Measurements from ENCODE around the gene GALNT2.
A peak's percentile ranks its signal among the peaks of the same experiment; 100 is the strongest.

Gene GALNT2

DNA sequence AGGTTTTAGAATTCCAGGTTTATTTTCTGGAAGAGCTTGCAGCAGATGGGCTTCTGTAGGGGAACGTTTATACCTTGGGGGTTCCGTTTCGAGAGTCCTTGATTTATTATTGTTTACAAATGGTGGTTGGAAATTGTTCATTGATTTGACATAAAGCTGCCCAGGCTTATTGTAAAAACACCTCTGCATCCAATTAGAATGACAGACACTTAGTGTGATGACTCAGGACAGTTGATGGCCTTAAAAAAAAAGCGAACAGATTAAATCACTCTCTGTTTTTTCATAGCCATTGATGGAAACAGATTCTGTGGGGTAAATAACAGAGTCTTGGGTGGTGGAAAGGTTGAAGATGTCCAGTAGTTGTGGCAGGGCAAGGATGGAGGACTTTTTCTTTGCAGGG lies 35.4 kb downstream of the GALNT2 start:
- Histone ChIP-seq H3K27ac (replicated peaks) (no peak overlapping the region), H3K4me3 (replicated peaks; ENCODE audit: insufficient read depth, low read length) (no peak overlapping the region), H3K27me3 (ENCODE audit: insufficient read depth, poor library complexity, severe bottlenecking) (no peaks in the 10 kb centered on the region)
- TF ChIP-seq, protein P1, sequence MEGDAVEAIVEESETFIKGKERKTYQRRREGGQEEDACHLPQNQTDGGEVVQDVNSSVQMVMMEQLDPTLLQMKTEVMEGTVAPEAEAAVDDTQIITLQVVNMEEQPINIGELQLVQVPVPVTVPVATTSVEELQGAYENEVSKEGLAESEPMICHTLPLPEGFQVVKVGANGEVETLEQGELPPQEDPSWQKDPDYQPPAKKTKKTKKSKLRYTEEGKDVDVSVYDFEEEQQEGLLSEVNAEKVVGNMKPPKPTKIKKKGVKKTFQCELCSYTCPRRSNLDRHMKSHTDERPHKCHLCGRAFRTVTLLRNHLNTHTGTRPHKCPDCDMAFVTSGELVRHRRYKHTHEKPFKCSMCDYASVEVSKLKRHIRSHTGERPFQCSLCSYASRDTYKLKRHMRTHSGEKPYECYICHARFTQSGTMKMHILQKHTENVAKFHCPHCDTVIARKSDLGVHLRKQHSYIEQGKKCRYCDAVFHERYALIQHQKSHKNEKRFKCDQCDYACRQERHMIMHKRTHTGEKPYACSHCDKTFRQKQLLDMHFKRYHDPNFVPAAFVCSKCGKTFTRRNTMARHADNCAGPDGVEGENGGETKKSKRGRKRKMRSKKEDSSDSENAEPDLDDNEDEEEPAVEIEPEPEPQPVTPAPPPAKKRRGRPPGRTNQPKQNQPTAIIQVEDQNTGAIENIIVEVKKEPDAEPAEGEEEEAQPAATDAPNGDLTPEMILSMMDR (IDR thresholded peaks at IDR 0.05; ENCODE audit: insufficient read depth, low read length), result no peak
- TF ChIP-seq REST (IDR thresholded peaks at IDR 0.05; ENCODE audit: insufficient replicate concordance, low read depth), result no peak
- no peak for TF ChIP-seq GABPA (IDR thresholded peaks at IDR 0.05; ENCODE audit: low read depth)
- TF ChIP-seq POLR2AphosphoS5 (IDR thresholded peaks at IDR 0.05; ENCODE audit: low read depth), result no peak
- TF ChIP-seq SPI1 (IDR thresholded peaks at IDR 0.05; ENCODE audit: borderline replicate concordance, low read depth), result no peak
- DNase-seq (ENCODE audit: low read depth in 1 of 2, low spot score in 1 of 2), result no peak

GRCh38 chr1:230103306-230104173 lies 36.5 kb downstream of the GALNT2 start:
- no peaks in the 10 kb centered on the region for H3K27me3 ChIP-seq (ENCODE audit: insufficient read depth, poor library complexity, severe bottlenecking)
- H3K27ac ChIP-seq (replicated peaks), result no peak overlapping the region
- no peak for TF ChIP-seq POLR2AphosphoS5 (IDR thresholded peaks at IDR 0.05; ENCODE audit: low read depth)
- TF ChIP-seq REST (IDR thresholded peaks at IDR 0.05; ENCODE audit: insufficient replicate concordance, low read depth), result no peak
- no peak for TF ChIP-seq GABPA (IDR thresholded peaks at IDR 0.05; ENCODE audit: low read depth)
- no peak for TF ChIP-seq SPI1 (IDR thresholded peaks at IDR 0.05; ENCODE audit: borderline replicate concordance, low read depth)
- TF ChIP-seq, protein P1 (IDR thresholded peaks at IDR 0.05; ENCODE audit: insufficient read depth, low read length), result no peak
- DNase-seq (ENCODE audit: low read depth in 1 of 2, low spot score in 1 of 2), result no peak
- no peak overlapping the region for H3K4me3 ChIP-seq (replicated peaks; ENCODE audit: insufficient read depth, low read length)

GRCh38 chr1:230104395-230105244 lies 37.6 kb downstream of the GALNT2 start:
- no peak overlapping the region for H3K27ac ChIP-seq (replicated peaks)
- no peaks in the 10 kb centered on the region for H3K27me3 ChIP-seq (ENCODE audit: insufficient read depth, poor library complexity, severe bottlenecking)
- H3K4me3 ChIP-seq (replicated peaks; ENCODE audit: insufficient read depth, low read length), result no peak overlapping the region
- TF ChIP-seq, protein P1 (IDR thresholded peaks at IDR 0.05; ENCODE audit: insufficient read depth, low read length), result no peak
- peak; percentile 49; the same call in 1 of the 2 replicates for TF ChIP-seq POLR2AphosphoS5 (IDR thresholded peaks at IDR 0.05; ENCODE audit: low read depth)
- DNase-seq (ENCODE audit: low read depth in 1 of 2, low spot score in 1 of 2), result peak; percentile 66 to 87
